HUES64 (cell line): ENCODE measurements around the gene VPS37D.

Experiments used
- H3K27ac ChIP-seq: 2 replicates; pipeline ENCODE4 v1.7.0; 2013; ENCODE audit warnings: low read depth, low read length, inconsistent platforms
- H3K27me3 ChIP-seq: 2 replicates; pipeline ENCODE4 v1.6.1; 2013; ENCODE audit warnings: mild to moderate bottlenecking, low read length; ENCODE audit not compliant: insufficient read depth
- H3K36me3 ChIP-seq: 2 replicates; pipeline ENCODE4 v1.6.1; 2013; ENCODE audit warnings: mild to moderate bottlenecking, low read length; ENCODE audit not compliant: insufficient read depth
- H3K4me1 ChIP-seq: 2 replicates; pipeline ENCODE4 v1.6.1; 2013; ENCODE audit warnings: mild to moderate bottlenecking, low read length, moderate library complexity; ENCODE audit not compliant: insufficient read depth
- H3K4me3 ChIP-seq: 2 replicates; pipeline ENCODE4 v1.5.1; 2013; ENCODE audit warnings: mild to moderate bottlenecking, low read length, moderate library complexity
- H3K9ac ChIP-seq: 2 replicates; pipeline ENCODE4 v1.6.1; 2013; ENCODE audit warnings: mild to moderate bottlenecking, low read depth, low read length
- H3K9me3 ChIP-seq: 2 replicates; pipeline ENCODE4 v1.6.1; 2013; ENCODE audit warnings: low read depth, low read length; ENCODE audit not compliant: insufficient read depth
- WGBS: fragments of 150-250, 120-280 bp; methylation state at CpG from one replicate; pipeline ENCODE4 v1.1.7; 2013; ENCODE audit warnings: missing lambda C conversion rate; 5-methylcytosine and 5-hydroxymethylcytosine counted together

VPS37D gene

DNA sequence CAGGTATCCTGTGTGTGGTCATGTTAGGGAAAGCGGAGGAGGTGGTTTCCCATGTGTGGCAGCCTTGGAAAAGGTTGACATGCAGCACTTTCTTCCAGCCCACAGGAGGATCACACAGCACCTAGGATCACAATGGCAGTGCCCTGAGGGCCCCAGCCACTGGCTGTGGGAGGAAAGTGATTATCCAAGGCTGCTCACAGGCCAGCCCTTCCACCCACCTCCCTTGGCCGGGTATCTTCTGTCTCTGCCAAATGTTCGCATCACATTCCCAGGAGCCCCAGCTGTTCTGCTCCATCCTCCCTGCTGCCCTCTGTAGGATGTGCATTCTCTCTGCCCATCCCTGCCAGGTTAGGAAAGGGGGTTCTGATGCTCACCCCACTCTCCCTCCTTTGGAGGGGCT is 40.8 kb upstream of the VPS37D start:
- 45% methylated on average over 3 of the region's 3 CpGs for WGBS
- Histone ChIP-seq H3K4me3 (no peak overlapping the region), H3K9me3 (no peaks in the 10 kb centered on the region), H3K36me3 (no peaks in the 10 kb centered on the region), H3K9ac (no peak overlapping the region), H3K4me1 (no peaks in the 10 kb centered on the region; the same call in 1 of the 2 replicates), H3K27ac (no peak overlapping the region), H3K27me3 (peaks cover 45% of the 10 kb centered on the region)

DNA sequence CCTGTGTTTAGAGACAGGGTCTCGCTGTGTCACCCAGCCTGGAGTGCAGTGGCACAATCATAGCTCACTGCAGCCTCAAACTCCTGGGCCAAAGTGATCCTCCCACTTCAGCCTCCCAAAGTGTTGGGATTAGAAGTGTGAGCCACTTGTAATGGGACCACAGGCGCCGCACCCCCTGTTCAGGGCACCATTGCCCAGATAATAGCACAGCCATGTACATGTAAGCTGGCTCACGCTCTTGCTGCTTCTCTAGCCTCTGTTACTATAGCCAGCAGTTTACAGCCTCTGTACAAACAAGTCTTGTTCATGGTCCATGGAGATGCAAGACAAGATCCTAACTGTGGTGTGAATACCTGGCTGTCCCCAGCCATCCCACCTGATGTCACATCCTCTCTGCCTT is 39.1 kb upstream of the VPS37D start:
- Histone ChIP-seq H3K9ac (no peak overlapping the region), H3K27me3 (peaks cover 31% of the 10 kb centered on the region), H3K4me1 (no peaks in the 10 kb centered on the region; the same call in 1 of the 2 replicates), H3K27ac (no peak overlapping the region), H3K36me3 (no peaks in the 10 kb centered on the region), H3K4me3 (no peak overlapping the region), H3K9me3 (no peaks in the 10 kb centered on the region)
- 87% methylated on average over 4 of the region's 4 CpGs for WGBS

DNA sequence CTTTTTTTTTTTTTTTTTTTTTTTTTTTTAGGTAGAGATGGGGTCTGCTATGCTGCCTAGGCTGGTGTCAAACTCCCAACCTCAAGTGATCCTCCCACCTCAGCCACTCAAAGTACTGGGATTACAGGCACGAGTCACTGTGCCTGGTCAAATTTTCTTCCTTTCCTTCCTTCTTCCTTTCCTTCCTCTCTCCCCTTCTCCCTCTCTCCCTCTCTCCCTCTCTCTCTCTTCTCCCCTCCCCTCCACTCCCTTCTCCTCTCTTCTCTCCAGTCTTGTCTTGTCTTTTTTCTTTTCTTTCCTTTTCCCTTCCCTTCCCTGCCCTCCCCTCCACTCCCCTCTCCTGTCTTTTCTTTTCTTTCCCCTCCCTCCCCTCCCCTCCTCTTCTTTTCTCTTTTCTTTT is 36.1 kb upstream of the VPS37D start:
- WGBS = 35% methylated on average over 1 of the region's 1 CpG
- H3K36me3 ChIP-seq = no peaks in the 10 kb centered on the region
- peaks cover 5% of the 10 kb centered on the region; the same call in 1 of the 2 replicates for H3K4me1 ChIP-seq
- H3K27me3 ChIP-seq = peaks cover 10% of the 10 kb centered on the region; the same call in 1 of the 2 replicates
- H3K4me3 ChIP-seq = no peak overlapping the region
- no peaks in the 10 kb centered on the region for H3K9me3 ChIP-seq
- H3K27ac ChIP-seq = no peak overlapping the region
- H3K9ac ChIP-seq = no peak overlapping the region

DNA sequence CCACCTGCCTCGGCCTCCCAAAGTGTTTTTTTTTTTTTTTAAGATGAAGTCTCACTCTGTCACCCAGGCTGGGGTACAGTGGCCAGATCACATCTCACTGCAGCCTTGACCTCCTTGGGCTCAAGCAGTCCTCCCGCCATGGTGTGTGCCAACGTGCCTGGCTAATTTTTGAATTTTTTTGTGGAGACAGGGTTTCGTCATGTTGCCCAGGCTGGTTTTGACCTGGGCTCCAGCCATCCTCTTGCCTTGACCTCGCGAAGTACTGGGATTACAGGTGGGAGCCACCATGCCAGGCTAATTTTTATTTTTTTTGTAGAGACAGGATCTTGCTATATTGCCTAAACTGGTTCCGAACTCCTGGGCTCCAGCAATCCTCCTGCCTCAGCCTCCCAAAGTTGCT is 34.3 kb upstream of the VPS37D start:
- Histone ChIP-seq H3K9me3 (no peaks in the 10 kb centered on the region), H3K4me3 (no peak overlapping the region), H3K27me3 (peaks cover 5% of the 10 kb centered on the region; the same call in 1 of the 2 replicates), H3K27ac (no peak overlapping the region), H3K36me3 (no peaks in the 10 kb centered on the region), H3K4me1 (peaks cover 6% of the 10 kb centered on the region; the same call in 1 of the 2 replicates), H3K9ac (no peak overlapping the region)
- 86% methylated on average over 7 of the region's 7 CpGs for WGBS

DNA sequence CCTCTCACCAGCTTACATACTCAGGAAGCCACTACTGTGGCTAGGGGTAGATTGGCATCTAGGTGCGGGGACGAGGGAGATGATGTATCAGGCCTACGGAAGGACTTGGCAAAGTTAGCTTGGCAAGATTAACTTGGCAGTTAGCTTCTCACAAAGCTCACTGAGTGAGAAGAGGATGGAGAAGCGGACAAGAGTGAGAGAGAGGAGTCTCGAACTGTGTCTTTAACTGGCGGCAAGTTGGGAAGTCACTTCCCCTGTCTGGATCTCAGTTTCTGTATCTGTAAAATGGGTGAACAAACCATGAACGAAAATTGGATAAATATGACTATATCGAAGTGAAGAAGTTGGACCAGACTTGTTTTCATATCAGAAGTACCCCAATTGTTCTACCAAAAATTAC is 33.8 kb upstream of the VPS37D start:
- H3K4me1 ChIP-seq = peaks cover 6% of the 10 kb centered on the region; the same call in 1 of the 2 replicates
- no peaks in the 10 kb centered on the region for H3K9me3 ChIP-seq
- no peak overlapping the region for H3K9ac ChIP-seq
- no peak overlapping the region for H3K27ac ChIP-seq
- H3K4me3 ChIP-seq = no peak overlapping the region
- WGBS = 90% methylated on average over 8 of the region's 8 CpGs
- no peaks in the 10 kb centered on the region for H3K27me3 ChIP-seq
- no peaks in the 10 kb centered on the region for H3K36me3 ChIP-seq

DNA sequence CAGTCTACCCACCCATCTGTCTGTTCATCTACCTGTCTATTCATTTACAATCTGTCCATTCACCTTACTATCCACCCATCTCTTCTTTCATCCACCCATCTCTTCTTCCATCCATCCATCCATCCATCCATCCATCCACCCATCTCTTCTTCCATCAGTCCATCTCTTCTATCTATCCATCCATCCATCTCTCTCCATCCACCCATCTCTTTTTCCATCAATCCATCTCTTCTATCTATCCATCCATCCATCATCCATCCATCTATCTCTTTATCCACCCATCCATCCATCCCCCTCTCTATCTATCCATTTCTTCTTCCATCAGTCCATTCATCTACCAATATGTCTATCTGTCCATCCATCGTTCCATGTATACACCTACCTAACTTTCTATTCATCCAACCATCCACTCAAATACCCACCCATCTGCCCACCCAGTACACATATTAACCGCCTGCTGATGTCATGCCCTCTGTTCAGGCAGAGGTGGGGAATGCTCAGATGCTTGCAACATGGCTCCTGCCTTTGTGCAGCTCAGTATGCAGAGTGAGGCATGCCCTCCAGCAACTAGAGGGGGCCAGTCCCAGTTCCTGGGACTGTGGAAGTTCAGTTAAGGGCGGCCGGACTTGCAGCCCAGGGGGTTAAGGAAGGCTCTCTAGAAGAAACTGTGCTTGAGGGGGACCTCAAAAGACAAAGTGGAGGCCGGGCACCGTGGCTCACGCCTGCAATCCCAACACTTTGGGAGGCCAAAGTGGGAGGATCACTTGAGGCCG is 32.0 kb upstream of the VPS37D start:
- Histone ChIP-seq H3K36me3 (no peaks in the 10 kb centered on the region), H3K9me3 (no peaks in the 10 kb centered on the region), H3K9ac (no peak overlapping the region), H3K4me3 (no peak overlapping the region), H3K4me1 (peaks cover 6% of the 10 kb centered on the region; the same call in 1 of the 2 replicates), H3K27ac (no peak overlapping the region), H3K27me3 (no peaks in the 10 kb centered on the region)
- 83% methylated on average over 8 of the region's 8 CpGs for WGBS

DNA sequence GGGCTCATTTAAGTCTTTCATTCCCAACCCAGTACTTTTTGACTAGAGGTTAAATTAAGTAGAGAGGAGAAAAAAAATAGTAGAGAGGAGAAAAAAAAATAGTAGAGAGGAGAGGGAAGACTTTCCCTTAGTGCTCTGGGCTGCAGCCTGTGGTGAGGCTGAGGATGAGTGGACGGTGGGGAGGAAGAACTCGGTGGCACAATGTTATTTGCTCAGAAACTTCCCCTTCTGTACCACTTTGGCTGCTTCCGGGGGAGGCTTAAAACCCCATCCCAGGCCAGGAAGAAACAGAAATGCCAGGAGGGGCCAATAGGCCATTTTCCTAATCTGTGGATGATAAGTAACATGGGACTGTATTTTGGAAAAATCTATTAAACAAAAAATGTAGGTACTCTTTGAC is 28.7 kb upstream of the VPS37D start:
- Histone ChIP-seq H3K27ac (no peak overlapping the region), H3K4me1 (peaks cover 6% of the 10 kb centered on the region; the same call in 1 of the 2 replicates), H3K36me3 (no peaks in the 10 kb centered on the region), H3K9me3 (no peaks in the 10 kb centered on the region), H3K4me3 (no peak overlapping the region), H3K9ac (no peak overlapping the region), H3K27me3 (no peaks in the 10 kb centered on the region)
- WGBS = 62% methylated on average over 3 of the region's 3 CpGs

DNA sequence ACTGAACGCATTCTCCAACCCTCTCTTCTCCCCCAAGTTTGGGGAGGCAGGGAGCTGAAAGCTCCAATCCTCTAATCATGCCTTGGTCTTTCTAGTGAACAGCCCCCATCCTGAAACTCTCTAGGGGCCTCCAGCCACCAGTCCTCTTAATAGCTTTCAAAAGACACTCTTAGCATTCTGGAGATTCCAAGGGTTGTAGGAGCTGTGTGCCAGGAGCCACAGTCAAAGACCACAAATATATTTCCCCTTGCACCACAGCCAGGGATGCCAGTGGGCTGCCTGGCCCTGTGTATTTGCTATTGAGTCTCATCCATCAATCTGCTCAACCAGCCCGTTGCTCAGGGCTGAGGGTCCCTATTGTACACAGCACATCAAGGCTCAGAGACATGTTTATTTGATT is 24.8 kb upstream of the VPS37D start:
- 0 out of 2 replicates have a peak, but pooled peaks cover 6% of the 10 kb centered on the region for H3K4me1 ChIP-seq
- H3K36me3 ChIP-seq = no peaks in the 10 kb centered on the region
- peaks cover 21% of the 10 kb centered on the region for H3K27me3 ChIP-seq
- H3K9me3 ChIP-seq = no peaks in the 10 kb centered on the region
- no peak overlapping the region for H3K27ac ChIP-seq
- no peak overlapping the region for H3K9ac ChIP-seq
- no peak overlapping the region for H3K4me3 ChIP-seq
- 88% methylated on average over 2 of the region's 2 CpGs for WGBS

DNA sequence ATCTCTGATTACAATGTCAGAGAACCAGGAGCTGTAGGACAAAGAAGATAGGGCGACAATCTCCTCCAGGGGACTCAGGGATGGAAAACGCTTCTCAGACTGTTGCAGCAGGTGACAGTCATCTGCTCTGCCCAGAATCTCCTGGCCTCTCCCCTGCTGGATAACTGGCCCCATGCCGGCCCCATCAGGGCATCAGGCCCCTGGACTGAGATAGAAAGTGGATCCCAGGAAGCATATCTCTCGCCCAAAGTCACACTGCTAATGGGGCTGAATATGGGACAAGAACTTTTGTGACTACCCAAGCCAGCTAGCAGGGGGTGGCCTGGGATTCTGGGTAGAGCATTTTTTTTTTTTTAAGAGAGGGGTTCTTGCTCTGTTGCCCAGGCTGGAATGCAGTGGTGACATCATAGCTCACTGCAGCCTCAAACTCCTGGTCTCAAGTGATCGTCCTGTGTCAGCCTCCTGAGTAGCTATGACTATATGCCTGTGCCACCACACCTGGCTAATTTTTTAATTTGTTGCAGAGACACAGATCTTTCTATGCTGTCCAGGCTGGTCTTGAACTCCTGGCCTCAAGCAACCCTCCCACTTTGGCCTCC is 22.8 kb upstream of the VPS37D start:
- Histone ChIP-seq H3K9me3 (no peaks in the 10 kb centered on the region), H3K27me3 (peaks cover 40% of the 10 kb centered on the region), H3K36me3 (no peaks in the 10 kb centered on the region), H3K27ac (no peak overlapping the region), H3K4me1 (0 out of 2 replicates have a peak, but pooled peaks cover 6% of the 10 kb centered on the region), H3K9ac (no peak overlapping the region), H3K4me3 (no peak overlapping the region)
- WGBS = 71% methylated on average over 5 of the region's 5 CpGs

DNA sequence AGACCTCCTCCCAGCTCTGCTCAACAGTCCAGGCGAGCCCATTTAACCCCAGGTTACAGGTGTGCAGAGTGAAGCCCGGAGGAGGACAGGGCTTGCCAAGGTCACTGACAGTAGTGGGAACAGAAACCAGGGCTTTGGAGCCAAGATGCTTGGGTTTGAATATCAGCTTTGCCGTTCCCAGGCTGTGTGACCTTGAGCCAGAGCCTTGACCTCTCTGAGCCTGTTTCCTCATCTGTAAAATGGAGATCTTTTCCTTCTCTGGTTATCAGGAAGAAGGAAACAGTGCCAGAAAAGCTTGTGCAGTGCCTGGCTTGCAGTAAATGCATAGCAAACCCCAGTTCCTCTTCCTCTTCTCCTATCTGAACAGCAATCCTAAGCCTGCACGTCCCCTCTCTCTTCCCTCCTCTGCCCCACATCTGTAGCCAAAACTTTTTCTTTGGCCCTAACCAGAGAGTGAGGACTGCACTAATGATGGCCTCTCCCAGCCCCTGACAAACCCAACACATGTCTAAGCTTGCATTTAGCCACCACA is 21.9 kb upstream of the VPS37D start:
- no peaks in the 10 kb centered on the region for H3K36me3 ChIP-seq
- 74% methylated on average over 4 of the region's 4 CpGs for WGBS
- no peak overlapping the region for H3K4me3 ChIP-seq
- peaks cover 48% of the 10 kb centered on the region for H3K27me3 ChIP-seq
- no peaks in the 10 kb centered on the region for H3K9me3 ChIP-seq
- no peak overlapping the region for H3K27ac ChIP-seq
- no peak overlapping the region for H3K9ac ChIP-seq
- 0 out of 2 replicates have a peak, but pooled peaks cover 6% of the 10 kb centered on the region for H3K4me1 ChIP-seq
